ENCODE data around the gene NSD2. TPM values are rescaled to one million over a fixed set of nuclear protein-coding genes. Genes with fewer than 3 reads are reported as not detected.

NSD2 gene
- polyA plus RNA-seq, 1 donor (not counting 4 experiments of a cell fraction or from before 2014, with no cell fraction given): 22.6 TPM

DNA sequence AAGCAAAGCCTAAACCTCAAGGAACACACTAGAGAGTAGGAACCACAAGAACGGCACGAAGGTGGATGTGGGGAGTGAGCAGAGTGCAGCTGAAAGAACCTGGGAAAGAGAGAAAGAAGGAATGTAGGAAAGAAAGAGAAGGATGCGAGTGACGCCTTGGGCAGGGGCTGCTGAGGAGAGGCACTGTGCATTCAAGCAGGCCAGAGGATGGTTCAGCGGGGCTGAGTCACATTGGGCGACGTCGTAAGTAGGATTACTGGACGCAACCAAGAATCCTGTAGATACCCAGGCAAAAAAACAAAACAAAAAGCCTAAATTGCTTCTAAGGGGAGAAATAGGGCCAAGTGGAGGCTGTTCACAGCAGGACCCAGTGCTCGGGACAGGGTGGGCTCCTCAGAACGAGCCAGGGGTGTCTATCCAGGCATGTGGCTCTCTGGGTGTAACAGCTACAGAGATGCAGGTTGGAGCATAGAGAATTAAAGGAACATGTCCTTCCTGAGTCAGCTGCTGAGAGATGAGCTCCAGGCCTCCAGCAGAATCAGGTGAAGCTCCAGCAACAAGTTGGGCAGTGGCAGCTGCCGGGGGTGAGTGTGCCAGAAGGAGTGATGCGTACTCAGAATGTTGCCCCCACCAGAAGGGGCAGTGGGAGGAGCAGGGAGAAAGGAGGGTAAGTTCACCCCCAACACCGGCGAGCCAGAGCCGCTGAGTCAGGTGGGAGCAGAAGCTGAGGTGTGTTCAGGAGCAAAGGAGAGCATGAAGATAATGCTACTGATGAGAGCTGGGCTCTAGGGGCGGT, 98.9 kb downstream of the NSD2 start:
- no peaks in the 10 kb centered on the region for H3K27me3 ChIP-seq (ENCODE audit: control insufficient read depth, extremely low read depth, insufficient read depth, low read length)
- no peak overlapping the region for H3K4me3 ChIP-seq (ENCODE audit: control insufficient read depth in 2 of 3, extremely low read depth in 1 of 3, insufficient read depth in 2 of 3, low read depth in 1 of 3, low read length in 3 of 3)
- dilution Hi-C loops (cut with MboI; ENCODE audit: extremely low pct_ligation_motif_present, low sequenced_read_pairs): no loop called here
- no peaks in the 10 kb centered on the region for H4K20me1 ChIP-seq (ENCODE audit: control insufficient read depth, extremely low read depth, insufficient read depth, low read length)
- no peaks in the 10 kb centered on the region for H3K9me3 ChIP-seq (ENCODE audit: control insufficient read depth, low read depth, low read length)
- no peak overlapping the region for H3K4me2 ChIP-seq (ENCODE audit: control insufficient read depth, extremely low read depth, insufficient read depth, low read depth, low read length)
- H3K79me2 ChIP-seq (ENCODE audit: control insufficient read depth, insufficient read depth, low read length): no peaks in the 10 kb centered on the region
- H3K4me1 ChIP-seq (ENCODE audit: control insufficient read depth, extremely low read depth, insufficient read depth, low read length): no peaks in the 10 kb centered on the region
- no peak overlapping the region for H2AFZ ChIP-seq (ENCODE audit: control insufficient read depth, low read length)
- DNase-seq (ENCODE audit: low read depth, low spot score): no peak
- no peak for FAIRE-seq
- no peak for TF ChIP-seq EZH2 (IDR thresholded peaks at IDR 0.05; ENCODE audit: low read length)
- TF ChIP-seq, protein P1, sequence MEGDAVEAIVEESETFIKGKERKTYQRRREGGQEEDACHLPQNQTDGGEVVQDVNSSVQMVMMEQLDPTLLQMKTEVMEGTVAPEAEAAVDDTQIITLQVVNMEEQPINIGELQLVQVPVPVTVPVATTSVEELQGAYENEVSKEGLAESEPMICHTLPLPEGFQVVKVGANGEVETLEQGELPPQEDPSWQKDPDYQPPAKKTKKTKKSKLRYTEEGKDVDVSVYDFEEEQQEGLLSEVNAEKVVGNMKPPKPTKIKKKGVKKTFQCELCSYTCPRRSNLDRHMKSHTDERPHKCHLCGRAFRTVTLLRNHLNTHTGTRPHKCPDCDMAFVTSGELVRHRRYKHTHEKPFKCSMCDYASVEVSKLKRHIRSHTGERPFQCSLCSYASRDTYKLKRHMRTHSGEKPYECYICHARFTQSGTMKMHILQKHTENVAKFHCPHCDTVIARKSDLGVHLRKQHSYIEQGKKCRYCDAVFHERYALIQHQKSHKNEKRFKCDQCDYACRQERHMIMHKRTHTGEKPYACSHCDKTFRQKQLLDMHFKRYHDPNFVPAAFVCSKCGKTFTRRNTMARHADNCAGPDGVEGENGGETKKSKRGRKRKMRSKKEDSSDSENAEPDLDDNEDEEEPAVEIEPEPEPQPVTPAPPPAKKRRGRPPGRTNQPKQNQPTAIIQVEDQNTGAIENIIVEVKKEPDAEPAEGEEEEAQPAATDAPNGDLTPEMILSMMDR (optimal IDR thresholded peaks at IDR 0.05 in 1 of 3, IDR thresholded peaks at IDR 0.05 in 1 of 3, conservative IDR thresholded peaks at IDR 0.05 in 1 of 3; ENCODE audit: extremely low read depth in 1 of 3, insufficient read depth in 2 of 3, low read length in 3 of 3): no peak
- H3K9ac ChIP-seq (ENCODE audit: control insufficient read depth, extremely low read depth, insufficient read depth, low read length): no peak overlapping the region
- no peak overlapping the region for H3K27ac ChIP-seq (ENCODE audit: control insufficient read depth, insufficient read depth, low read length)
- H3K36me3 ChIP-seq (ENCODE audit: control insufficient read depth in 2 of 2, extremely low read depth in 1 of 2, insufficient read depth in 2 of 2, low read length in 2 of 2): peaks cover 0 to 26% of the 10 kb centered on the region in 2 experiments
- no peaks in the 10 kb centered on the region for H3K9me1 ChIP-seq (ENCODE audit: control insufficient read depth, extremely low read depth, insufficient read depth, low read length)

DNA sequence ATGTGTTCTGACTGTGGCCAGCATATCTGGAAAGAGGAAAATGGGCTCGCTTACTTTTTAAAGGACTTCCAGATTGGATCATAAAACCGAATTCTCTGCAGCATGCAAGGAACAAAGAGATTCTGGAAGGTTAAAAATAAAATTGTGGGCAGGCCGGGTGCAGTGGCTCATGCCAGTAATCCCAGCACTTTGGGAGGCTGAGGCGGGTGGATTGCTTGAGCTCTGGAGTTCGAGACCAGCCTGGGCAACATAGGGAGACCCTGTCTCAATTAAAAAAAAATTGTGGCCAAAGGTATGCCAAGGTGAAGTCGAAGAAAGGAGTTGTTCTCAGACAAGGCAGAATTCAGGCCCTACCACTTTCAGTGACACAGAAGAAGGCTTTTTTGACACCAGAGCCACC, 99.7 kb downstream of the NSD2 start:
- no peak for DNase-seq (ENCODE audit: low read depth, low spot score)
- Histone ChIP-seq H2AFZ (ENCODE audit: control insufficient read depth, low read length) (no peak overlapping the region), H3K9me3 (ENCODE audit: control insufficient read depth, low read depth, low read length) (no peaks in the 10 kb centered on the region), H3K27me3 (ENCODE audit: control insufficient read depth, extremely low read depth, insufficient read depth, low read length) (no peaks in the 10 kb centered on the region), H3K79me2 (ENCODE audit: control insufficient read depth, insufficient read depth, low read length) (no peaks in the 10 kb centered on the region), H3K9ac (ENCODE audit: control insufficient read depth, extremely low read depth, insufficient read depth, low read length) (no peak overlapping the region), H3K9me1 (ENCODE audit: control insufficient read depth, extremely low read depth, insufficient read depth, low read length) (no peaks in the 10 kb centered on the region), H3K27ac (ENCODE audit: control insufficient read depth, insufficient read depth, low read length) (no peak overlapping the region), H3K4me1 (ENCODE audit: control insufficient read depth, extremely low read depth, insufficient read depth, low read length) (no peaks in the 10 kb centered on the region), H3K36me3 (ENCODE audit: control insufficient read depth in 2 of 2, extremely low read depth in 1 of 2, insufficient read depth in 2 of 2, low read length in 2 of 2) (peaks cover 3 to 22% of the 10 kb centered on the region in 2 experiments), H3K4me2 (ENCODE audit: control insufficient read depth, extremely low read depth, insufficient read depth, low read depth, low read length) (no peak overlapping the region), H4K20me1 (ENCODE audit: control insufficient read depth, extremely low read depth, insufficient read depth, low read length) (no peaks in the 10 kb centered on the region), H3K4me3 (ENCODE audit: control insufficient read depth in 2 of 3, extremely low read depth in 1 of 3, insufficient read depth in 2 of 3, low read depth in 1 of 3, low read length in 3 of 3) (no peak overlapping the region)
- FAIRE-seq: no peak
- TF ChIP-seq, protein P1 (optimal IDR thresholded peaks at IDR 0.05 in 1 of 3, IDR thresholded peaks at IDR 0.05 in 1 of 3, conservative IDR thresholded peaks at IDR 0.05 in 1 of 3; ENCODE audit: extremely low read depth in 1 of 3, insufficient read depth in 2 of 3, low read length in 3 of 3): no peak
- no peak for TF ChIP-seq EZH2 (IDR thresholded peaks at IDR 0.05; ENCODE audit: low read length)
- dilution Hi-C loops (cut with MboI; ENCODE audit: extremely low pct_ligation_motif_present, low sequenced_read_pairs): no loop called here
